ENCODE results near the gene AQP1. TPM values are rescaled to one million over a fixed set of nuclear protein-coding genes. Genes with fewer than 3 reads are reported as not detected.

The AQP1 gene
- total and polyA plus RNA-seq, 2 of the 8 experiments (the other 6 are each of a cell fraction or from before 2014, with no cell fraction given), result 0.18 to 0.19 TPM

DNA sequence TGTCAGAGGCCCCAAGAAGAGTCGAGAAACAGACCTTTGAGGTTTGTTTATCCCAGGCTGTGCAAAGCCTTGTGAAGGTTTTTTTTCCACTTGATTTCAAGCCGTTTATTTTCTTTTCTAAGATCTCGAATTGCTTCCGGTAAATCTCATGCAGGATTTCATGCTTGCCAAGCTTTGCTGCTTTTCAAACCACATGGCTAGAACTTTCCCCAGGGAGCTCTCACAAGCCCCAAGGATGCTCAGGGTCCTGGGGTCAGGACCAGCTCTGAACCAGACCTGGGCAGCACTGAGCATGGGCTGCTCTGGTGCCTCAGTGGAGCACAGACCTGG lies 48.0 kb upstream of the AQP1 start:
- no peak overlapping the region for H2BK12ac ChIP-seq (ENCODE audit: low read depth, low read length)
- no peaks in the 10 kb centered on the region; the same call in 1 of the 2 replicates for H3K79me1 ChIP-seq (ENCODE audit: low read depth, low read length)
- no peak overlapping the region for H4K91ac ChIP-seq (replicated peaks; ENCODE audit: insufficient read length, low read length)
- H3K23ac ChIP-seq (ENCODE audit: insufficient read length), result no peak overlapping the region
- H3K18ac ChIP-seq (ENCODE audit: extremely low read depth, low read length), result no peak overlapping the region
- no peak overlapping the region for H2AK5ac ChIP-seq (ENCODE audit: low read depth, low read length)
- no peak overlapping the region for H2BK120ac ChIP-seq (replicated peaks; ENCODE audit: low read depth, low read length)
- WGBS, 2 experiments (ENCODE audit: extremely low coverage in 1 of 2, insufficient coverage in 1 of 2, insufficient read length in 1 of 2, insufficient replicate concordance in 2 of 2, low coverage in 1 of 2, low lambda C conversion rate in 2 of 2, missing lambda C conversion rate in 1 of 2), result 94% methylated on average over 4 of the region's 4 CpGs; no CpG with 5 or more reads in 1 of the 2 experiments
- H4K5ac ChIP-seq (ENCODE audit: insufficient read length, low read depth, low read length), result no peak overlapping the region
- no peak overlapping the region for H2AFZ ChIP-seq (ENCODE audit: low read length)
- DNase-seq (ENCODE audit: low read depth in 1 of 2, low spot score in 2 of 2) (no peak), FAIRE-seq (no peak)
- H3K4ac ChIP-seq (replicated peaks; ENCODE audit: insufficient read length, low read depth, low read length), result no peak overlapping the region
- no peak overlapping the region for H3K4me2 ChIP-seq (ENCODE audit: insufficient read depth in 1 of 2, low read depth in 2 of 2, low read length in 2 of 2)
- H3K27ac ChIP-seq (ENCODE audit: low read depth, low read length), result no peak overlapping the region
- H2BK5ac ChIP-seq (ENCODE audit: low read depth, low read length), result no peak overlapping the region
- H3K56ac ChIP-seq (replicated peaks; ENCODE audit: insufficient read length, low read depth, low read length), result no peak overlapping the region
- no peak overlapping the region for H3K9ac ChIP-seq (replicated peaks in 1 of 4; ENCODE audit: extremely low read depth in 1 of 4, low read depth in 3 of 4, low read length in 3 of 4)
- no peaks in the 10 kb centered on the region for H3K79me2 ChIP-seq (ENCODE audit: control insufficient read depth in 1 of 2, insufficient read depth in 2 of 2, low read length in 2 of 2)
- H4K8ac ChIP-seq (ENCODE audit: extremely low read depth, insufficient read depth, low read length), result no peak overlapping the region
- no peaks in the 10 kb centered on the region for H3K9me3 ChIP-seq (ENCODE audit: insufficient read depth in 2 of 2, low read depth in 1 of 2, low read length in 1 of 2)
- CTCF ChIA-PET (ENCODE audit: partially characterized antibody), result interaction anchor here (0.9 to 1.5 kb wide), 6 partner anchors 9 to 46 kb away, joined by 3 to 4 read pairs (median 3); no protein-coding TSS in a partner anchor
- H4K20me1 ChIP-seq (replicated peaks in 1 of 2; ENCODE audit: control insufficient read depth in 1 of 2, insufficient read depth in 2 of 2, low read length in 2 of 2), result no peaks in the 10 kb centered on the region
- no peak overlapping the region for H2BK15ac ChIP-seq (ENCODE audit: low read length)
- no peaks in the 10 kb centered on the region for H3K23me2 ChIP-seq (ENCODE audit: low read depth, low read length)
- H3K4me3 ChIP-seq (ENCODE audit: extremely low read depth in 1 of 4, insufficient read depth in 2 of 4, low read depth in 3 of 4, low read length in 4 of 4), result no peak overlapping the region
- no peak overlapping the region for H3K14ac ChIP-seq (ENCODE audit: insufficient read length)
- H2BK20ac ChIP-seq (ENCODE audit: low read length), result no peak overlapping the region
- H3K36me3 ChIP-seq (ENCODE audit: control insufficient read depth in 2 of 4, insufficient read depth in 4 of 4, low read length in 3 of 4), result no peaks in the 10 kb centered on the region
- TF ChIP-seq RBBP5 (IDR thresholded peaks at IDR 0.05; ENCODE audit: borderline replicate concordance, low read depth, low read length) (no peak), CTBP2 (IDR thresholded peaks at IDR 0.05; ENCODE audit: borderline replicate concordance, insufficient read depth, insufficient read length, low read length) (no peak), HDAC6 (IDR thresholded peaks at IDR 0.05; ENCODE audit: low read depth, low read length) (no peak)
- no peaks in the 10 kb centered on the region for H3K4me1 ChIP-seq (replicated peaks in 1 of 4; ENCODE audit: control insufficient read depth in 3 of 4, insufficient read depth in 4 of 4, low read length in 3 of 4)
- POLR2A ChIA-PET (ENCODE audit: partially characterized antibody), result no interaction called here
- no peaks in the 10 kb centered on the region for H3K27me3 ChIP-seq (replicated peaks in 1 of 4; ENCODE audit: control insufficient read depth in 3 of 4, extremely low read depth in 1 of 4, insufficient read depth in 3 of 4, low read length in 3 of 4)
